Colon (tissue), 2 donors: Measurements from ENCODE around the gene CTDSPL.
"Not testable (repeated sequence)": the region's sequence is repeated elsewhere in the genome, so short reads cannot be mapped to it uniquely, and the experiment has no call there.

Experiments used
- FAIRE-seq: peaks from 2 replicates; lab custom pipeline; 2012; peaks lifted over from hg19 to GRCh38; lab: Jason Lieb, UNC
- donor health status: control.
- donor health status: control.

The CTDSPL gene

DNA sequence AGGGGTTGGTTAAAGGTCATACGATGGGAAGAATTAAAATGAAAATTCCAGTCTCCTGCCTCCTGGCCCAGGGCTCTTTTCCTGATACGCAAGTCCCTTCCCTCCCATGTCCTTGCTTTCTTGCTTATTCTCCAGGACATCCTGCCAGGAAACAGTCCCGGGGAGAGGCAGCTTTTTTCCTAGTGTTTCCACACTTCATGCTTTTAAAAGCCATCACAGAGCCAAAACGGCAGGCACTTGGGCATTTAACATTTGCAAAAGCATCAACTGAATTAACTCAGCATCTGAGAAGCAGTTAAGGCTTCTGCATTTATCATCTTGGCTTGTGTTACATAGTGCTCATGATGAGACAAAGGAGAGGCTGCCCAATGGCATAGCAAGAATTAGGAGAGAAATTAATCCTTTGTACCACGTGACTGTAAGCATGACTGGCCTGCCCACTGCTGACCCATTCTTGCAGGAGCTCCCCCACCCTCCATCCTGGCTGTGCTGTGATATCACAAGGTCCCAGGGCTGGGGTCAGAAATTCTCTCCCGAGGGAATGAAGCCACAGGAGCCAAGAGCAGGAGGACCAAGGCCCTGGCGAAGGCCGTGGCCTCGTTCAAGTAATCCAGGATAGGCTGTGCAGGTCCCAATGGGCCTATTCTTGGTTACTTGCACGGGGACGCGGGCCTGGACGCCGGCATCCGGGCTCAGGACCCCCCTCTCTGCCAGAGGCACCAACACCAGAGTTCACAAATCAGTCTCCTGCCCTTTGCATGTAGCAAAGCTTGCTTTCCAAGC is 107.3 kb downstream of the CTDSPL start:
- no peak for FAIRE-seq

DNA sequence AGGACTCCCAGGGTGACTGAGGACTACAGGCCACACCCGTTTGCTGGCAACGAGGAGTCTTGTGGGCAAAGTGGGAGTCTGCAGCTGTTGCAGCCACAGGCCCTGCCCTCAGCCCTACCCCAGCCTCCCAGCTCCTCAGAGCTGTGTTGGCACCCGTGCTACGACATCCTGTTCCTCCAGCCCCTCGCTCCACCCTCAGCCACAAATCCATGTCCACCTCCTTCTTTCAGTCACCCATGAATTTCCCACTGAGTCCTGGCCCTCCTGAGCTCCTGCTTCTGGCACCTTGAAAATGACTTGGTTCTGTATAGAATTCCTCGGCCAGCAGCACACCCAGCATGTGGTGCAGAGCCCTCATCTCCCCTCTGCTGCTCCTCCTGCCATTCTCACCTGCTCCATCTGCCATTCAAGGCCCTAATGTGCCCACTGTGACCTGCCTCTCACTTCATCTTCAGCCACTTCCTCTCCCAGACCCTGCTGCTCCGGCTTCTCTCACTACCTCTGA is 108.0 kb downstream of the CTDSPL start:
- FAIRE-seq, result no peak

DNA sequence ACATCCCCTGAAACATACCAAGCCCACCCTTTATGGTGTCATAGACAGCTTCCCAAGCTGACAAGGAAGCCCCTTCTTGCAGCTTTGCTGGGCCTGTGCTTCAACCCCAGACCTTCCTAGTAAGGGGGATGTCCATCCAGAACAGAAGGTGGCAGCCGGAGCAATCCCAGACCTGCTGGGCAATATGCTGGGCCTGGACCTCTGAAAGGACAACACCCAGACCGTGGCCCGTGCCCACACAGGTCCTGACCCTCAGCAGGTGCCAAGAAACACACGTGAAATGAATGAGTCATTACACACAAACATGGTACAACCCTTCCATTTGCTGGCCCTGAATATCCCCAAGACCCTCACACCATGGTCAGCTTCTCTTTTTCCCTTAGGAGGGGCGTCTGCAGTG is 109.1 kb downstream of the CTDSPL start:
- FAIRE-seq, result no peak

DNA sequence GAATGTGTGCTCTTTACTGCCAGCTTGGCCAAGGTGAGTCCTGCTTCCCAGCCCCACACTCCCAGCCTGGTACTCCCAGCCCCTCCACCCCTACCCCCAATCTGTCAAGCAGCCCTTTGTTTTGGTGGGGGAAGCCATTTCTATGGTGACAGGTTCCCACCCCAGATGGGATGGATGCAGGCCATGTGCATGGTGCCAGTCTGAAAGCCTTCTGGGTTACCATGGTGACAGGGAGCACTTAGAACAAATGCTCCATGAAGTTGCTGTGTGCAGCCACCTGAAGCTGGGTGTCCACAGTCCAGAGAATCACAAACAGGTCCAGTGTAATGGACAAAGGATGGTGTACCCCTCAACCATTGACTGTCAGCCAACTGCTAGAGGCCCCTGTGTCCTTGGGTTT is 109.8 kb downstream of the CTDSPL start:
- FAIRE-seq, result no peak

DNA sequence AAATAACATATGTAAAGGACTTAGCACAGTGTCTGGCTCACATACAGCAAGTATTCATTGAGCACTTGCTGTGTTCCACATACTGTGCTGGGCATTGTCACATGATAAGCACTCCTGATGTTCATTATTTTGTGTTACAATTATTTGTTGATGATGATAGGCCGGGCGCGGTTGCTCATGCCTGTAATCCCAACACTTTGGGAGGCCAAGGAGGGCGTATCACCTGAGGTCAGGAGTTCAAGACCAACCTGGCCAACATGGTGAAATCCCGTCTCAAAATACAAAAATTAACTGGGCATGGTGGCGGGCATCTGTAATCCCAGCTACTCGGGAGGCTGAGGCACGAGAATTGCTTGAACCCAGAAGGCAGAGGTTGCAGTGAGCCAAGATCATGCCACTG is 110.4 kb downstream of the CTDSPL start:
- not testable (repeated sequence) for FAIRE-seq

DNA sequence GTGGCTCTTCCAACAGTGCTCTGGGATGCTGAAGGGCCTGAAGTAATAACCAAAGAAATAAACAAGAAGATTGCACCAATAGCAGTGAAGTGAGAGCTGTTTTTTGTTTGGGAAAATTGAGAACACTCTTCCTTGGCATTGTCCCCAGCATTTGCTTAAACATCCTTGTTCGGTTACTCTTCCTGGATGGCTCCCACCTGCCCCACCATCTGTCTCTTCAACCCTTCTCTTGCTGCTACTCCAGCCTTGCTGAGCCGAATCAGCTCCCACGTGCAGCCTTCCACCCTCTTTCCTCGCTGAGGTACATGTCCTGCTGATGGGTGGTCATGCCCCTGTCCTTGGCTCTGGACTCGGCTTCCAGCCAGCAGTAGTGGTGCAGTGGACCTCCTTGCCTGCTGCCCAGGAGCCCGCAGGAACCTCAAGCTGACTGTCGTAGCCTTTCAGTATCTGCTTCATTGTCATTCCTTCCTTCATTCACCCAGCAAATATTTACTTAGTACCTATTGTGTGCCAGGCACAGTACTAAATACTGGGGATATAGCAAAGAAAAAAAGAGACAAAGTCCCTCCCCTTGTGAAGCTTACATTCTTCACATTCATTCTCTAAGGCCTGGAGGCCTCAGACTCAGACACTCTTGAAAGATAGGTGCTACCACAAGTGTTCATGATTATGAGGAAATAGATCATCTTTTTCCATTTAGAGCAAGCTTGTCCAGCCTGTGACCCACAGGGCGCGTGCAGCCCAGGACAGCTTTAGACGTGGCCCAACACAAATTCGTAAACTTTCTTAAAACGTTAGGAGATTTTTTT is 111.8 kb downstream of the CTDSPL start:
- FAIRE-seq, result no peak

DNA sequence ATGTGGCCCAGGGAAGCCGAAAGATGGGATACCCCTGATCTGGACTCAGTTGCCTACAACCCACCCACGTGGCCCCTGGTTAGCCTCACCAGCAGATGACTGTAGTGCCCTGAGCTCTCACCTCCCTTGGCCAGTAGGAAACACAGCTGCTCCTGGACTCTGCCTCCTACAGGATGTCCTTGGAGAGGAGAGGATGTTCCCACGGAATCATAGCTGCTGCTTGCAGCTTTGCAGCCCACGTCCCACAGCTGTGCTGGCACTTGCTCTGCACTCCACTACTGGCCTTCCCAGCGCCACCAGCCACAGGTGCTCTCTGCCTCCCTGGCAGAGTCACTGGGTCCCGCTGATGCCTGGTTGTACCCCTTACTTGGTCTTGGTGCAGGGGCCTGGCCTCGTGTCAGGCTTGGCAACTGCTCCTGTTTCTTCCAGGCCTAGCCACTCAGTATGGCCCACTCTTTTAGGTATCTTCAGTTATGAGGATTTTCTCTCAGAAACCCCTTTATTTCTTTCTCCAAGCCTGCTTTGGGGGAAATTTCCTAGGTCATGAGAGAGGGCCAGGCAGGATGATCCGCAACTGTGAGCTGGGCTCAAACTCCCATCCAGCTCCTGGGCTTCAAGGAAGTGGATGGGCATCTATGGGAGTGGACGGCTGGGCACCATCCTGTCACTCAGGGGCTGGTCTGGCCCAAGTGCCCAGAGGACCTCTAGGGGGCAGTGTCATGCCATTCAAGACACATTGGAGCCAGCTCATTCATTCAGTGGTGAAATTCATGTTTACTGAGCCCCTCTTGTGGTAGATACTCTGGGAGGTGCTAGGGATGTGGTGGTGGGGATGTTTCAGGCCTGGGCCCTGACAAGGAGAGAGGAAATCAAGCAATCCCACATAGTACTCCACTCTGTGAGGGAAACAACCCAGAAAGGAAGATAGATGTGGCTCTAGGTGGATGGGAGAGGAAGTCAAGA is 112.7 kb downstream of the CTDSPL start:
- FAIRE-seq, result no peak

DNA sequence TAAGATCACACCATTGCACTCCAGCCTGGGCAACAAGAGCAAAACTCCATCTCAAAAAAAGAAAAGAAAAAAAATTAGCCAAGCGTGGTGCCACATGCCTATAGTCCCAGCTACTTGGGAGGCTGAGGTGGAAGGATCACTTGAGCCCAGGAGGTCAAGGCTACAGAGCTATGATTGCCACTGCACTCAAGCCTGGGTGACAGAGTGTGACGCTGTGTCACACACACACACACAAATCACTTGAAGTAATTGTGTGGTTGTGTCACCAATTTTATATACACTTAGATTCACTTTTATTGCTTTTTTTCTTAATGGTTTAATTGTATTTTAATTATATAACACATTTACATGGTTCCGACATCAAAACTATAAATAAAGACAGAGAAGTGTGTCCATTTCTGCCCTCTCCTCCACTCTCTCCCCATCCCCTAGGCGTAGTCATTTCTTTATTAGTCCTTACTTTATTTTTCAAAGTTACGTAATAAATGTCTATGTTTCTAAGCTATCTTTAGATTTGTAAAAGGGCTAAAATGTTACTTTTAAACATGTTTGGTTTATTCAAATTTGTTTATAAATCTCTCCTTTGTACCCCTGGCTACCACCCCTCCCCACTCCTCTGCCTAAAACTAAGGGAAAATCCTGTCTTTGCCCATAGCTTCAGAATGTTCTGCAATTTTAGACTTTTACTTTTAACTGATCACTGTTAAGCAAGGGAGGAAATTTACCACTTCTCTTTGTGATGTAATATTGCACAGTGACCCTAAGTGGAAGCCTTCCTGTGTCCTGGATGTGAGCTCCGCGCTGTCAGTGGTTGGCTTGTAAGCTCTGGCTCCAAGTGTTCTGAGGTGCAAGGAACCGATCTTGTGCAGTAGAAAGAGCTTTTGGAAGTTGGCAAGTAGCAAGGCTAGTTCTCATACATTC is 118.1 kb downstream of the CTDSPL start:
- FAIRE-seq, result no peak

DNA sequence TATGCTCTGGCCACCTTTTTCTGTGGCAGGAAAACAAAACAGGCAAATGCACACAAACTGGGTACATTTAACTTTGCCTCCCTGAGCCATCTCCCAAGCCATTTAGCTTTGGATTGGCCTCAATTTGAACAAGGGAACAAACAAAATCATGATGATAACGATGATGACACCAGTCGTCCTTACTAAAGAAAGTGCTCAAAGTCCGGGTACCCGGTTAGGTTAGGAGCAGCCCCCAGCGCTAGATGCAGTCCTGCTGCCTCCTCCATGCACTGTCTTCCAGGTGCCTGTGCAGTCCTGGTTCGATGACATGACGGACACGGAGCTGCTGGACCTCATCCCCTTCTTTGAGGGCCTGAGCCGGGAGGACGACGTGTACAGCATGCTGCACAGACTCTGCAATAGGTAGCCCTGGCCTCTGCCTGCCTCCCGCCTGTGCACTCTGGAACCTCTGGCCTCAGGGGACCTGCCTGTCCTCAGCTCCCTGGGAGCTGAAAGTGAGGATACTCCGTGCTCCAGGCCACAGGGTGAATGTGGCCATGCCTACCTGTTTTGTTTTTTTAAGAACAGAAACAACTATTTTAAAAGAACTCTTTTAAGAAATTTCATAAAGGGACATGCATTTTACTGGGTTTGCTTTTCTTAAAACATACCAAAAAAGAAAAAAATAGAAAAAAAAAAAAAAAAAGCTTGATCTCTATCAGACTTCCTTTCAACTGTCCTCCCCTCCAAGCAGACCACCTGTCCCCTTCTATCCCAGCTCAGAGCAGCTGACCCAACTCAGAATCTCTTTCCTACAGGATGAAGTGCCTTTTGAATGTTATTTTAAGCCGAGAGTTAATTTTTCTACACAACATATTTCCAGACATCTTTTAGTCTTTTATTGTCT is 119.0 kb downstream of the CTDSPL start:
- no peak for FAIRE-seq

DNA sequence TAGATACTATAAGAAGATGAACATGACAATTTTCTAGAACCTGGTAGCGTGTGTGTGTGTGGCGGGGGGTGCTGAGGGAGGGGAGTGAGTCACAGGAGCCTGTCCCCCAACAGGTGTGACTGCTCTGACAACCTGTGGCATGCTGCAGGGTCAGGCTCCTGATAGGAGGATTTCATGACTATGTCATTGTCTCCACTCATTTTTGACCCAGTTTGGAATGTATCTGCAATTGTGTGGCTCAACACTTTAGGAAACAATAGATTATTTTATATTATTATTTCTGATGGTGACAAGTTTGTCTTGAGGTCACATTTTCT is 119.6 kb downstream of the CTDSPL start:
- FAIRE-seq, result no peak

DNA sequence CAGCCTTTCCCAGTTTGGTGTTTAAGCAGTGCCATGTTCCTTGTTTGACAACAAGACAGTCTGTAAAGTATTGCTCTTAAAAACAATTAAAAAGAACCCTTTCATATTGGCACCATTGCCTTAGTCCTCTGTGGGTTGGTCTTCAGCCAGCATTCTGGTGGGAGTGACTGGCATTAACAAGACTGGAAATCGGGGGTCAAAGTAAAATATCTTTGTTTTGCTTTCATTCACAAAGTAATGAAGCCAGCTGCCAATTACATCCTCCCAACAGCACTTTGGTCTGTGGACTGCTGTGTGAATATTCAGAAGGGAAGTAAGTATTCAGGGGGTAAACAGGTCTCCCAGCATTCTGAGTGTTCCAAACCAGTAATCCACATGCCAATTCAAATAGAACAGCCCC is 120.7 kb downstream of the CTDSPL start:
- no peak for FAIRE-seq

DNA sequence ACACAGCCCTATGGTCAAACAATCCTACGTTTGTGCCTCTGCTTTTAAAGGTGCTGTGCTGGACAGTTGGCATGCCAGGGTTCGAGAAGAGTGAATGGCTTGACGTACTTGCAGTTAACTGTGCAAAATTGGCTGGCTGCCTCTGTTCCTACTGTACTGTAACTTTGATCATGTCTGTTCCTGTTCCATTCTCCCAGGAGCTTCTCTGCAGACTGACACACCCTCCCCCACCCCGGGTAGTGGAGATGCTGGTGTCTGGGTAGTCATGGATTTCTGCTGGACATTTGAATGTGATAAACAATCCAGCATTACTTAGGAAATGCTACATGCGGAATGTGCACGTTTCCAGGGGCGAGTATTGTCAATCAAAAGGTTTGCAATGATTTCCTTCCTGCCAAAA is 122.4 kb downstream of the CTDSPL start:
- FAIRE-seq, result no peak

DNA sequence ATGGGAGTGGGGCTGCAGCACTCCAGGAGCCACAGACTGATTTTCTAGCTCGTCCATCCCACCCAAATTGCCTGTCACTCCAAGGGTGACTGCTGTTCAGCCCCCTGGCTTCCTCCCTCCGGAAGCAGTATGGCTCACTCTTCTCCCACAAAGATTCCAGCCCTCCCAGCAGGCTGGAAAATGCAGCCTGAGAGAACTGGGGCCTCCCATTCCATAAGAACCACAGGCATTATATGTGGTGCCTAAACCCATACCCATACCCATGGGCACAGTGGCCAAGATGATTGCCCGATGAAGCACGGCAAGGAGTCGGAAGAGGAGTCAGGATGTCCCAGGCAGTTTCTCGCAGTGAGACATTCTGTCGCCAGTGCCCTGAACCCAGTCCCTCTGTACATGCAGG is 122.9 kb downstream of the CTDSPL start:
- FAIRE-seq, result no peak

DNA sequence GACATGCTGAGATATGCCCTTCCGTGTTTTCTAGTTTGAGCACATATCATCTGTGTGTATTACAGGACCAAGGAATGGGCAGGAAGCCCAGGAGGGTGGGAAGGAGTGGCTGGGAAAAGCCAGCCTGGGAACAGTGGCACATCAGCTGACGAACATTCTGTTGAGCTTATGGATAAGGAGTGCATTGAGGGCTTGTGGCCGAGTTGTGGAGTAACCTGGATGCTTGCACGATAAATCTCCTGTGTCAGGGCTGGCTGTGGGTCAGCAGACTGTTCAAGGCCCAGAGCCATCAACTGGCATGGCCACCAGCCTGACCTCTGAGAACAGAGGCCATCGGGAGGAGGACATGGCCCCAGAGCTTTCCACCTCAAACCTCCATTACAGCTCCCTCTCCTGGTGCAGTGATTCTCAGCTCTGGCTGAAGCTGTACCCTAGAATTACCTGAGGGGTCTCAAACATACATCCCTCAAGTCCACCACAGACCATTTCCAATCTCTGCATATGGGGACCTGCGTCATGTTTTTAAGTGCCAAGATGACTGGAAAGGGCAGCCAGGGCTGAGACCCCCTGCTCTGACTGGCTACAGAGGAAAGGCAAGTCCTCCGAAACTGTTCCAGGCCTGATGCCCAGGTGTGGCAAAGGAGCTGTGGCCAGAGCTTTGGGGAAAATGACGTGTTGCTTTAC is 124.1 kb downstream of the CTDSPL start:
- FAIRE-seq, result no peak

DNA sequence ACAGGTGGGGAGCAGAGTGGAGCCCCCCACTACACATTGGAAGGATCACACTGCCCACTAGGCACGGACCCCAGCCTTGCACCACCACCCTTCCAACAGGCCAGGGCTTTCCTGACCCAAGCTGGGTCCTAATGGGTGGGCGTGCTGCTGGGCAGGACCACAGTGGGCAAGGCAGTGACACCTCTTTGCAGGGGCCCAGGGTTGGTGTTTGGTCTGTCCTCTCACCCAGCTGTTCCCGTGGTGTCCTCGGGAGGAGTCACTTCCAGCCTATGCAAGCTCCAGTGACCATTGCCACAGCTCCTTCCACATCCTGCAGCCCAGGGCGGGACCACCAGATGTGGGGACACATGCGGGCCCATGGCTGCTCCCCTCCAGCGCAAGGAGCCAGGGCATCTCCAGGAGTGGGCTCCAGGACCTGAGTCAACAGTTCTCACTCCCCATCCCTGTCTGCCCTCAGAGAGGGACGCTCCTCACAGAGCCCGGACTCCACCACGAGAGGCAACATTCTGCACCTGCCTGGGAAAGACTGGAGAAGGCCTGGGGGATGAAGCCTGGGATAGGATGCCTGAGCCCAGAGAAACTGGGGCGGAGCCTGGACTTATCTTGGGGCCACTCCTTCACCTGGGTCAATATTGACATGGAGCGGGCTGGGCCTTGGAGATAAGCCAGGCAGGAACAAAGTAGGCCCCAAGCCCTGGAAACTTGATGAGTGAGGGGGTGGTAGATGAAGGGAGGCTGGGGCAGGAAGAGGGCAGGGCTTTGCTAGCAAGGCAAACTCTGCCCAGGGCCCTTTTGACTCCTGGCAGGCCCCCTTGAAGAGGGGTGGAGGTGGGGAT is 125.0 kb downstream of the CTDSPL start:
- FAIRE-seq, result no peak

DNA sequence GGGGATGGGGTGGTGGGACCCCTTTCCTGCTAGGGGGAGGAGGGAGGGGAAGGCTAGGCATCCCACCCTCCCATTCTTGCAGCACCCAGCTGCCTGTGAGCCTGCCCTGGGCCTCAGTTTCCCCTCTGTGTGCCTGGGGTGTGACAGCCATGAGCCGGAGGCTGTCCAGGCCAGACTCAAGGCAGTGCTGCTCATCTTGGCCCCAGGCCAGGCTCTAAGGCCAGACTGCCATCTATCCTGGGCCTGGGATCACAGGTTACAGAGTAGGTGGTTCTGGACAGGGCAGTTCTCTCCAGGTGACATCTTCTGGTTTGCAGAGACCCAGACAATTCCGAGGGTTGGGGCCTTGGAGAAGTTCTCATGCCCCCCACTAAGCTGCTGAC is 125.6 kb downstream of the CTDSPL start:
- FAIRE-seq, result no peak

DNA sequence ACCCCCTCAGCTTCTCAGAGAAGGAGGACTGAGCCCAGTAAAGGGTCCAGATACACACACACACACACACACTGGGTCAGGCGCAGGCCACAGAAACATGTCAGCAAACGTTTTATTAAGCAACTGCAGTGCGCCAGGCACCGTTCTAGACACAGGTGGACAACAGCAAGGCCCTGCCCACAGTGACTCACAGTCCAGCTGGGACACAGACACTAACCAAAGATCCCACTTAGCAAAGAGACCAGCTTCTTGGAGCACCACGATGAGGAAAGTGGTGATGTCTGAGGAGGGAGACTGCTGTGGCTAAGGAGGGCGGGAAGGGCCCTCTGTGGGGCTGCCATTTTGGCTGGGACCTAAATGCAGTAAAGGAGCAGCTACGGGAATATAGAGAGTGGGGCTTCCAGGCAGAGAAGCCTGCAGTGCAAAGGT is 126.1 kb downstream of the CTDSPL start:
- FAIRE-seq, result no peak

DNA sequence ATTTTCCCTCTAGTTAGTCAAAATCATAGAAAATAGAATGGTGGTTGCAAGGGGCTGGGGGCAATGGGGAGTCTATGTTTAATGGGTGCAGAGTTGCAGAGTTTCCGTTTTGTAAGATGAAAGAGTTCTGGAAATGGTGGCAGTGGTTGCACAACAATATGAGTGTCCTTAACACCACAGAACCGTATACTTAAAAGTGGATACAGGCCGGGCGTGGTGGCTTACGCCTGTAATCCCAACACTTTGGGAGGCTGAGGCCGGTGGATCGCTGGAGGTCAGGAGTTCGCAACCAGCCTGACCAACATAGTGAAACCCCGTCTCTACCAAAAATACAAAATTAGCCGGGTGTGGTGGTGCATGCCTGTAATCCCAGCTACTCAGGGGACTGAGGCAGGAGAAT is 126.7 kb downstream of the CTDSPL start:
- not testable (repeated sequence) for FAIRE-seq
